Colonic mucosa (tissue), 4 donors: ENCODE results near the gene C8B. TPM values are rescaled to one million over a fixed set of nuclear protein-coding genes. Genes with fewer than 3 reads are reported as not detected.

Source experiments
- DNase-seq: peaks from one replicate; pipeline ENCODE4 v3.0.0-alpha.2; 2020
- H3K27ac ChIP-seq: fragments of 200-600 bp; one replicate; pipeline ENCODE4 v1.8.0; 2021
- H3K27me3 ChIP-seq: fragments of 200-600 bp; one replicate; pipeline ENCODE4 v1.8.0; 2021
- H3K36me3 ChIP-seq: fragments of 200-600 bp; one replicate; pipeline ENCODE4 v1.8.0; 2021
- H3K4me1 ChIP-seq: fragments of 200-600 bp; one replicate; pipeline ENCODE4 v1.8.0; 2021; ENCODE audit warnings: mild to moderate bottlenecking
- H3K4me3 ChIP-seq: fragments of 200-600 bp; one replicate; pipeline ENCODE4 v1.8.0; 2021
- H3K9ac ChIP-seq, 2 donors: one replicate each; pipeline ENCODE4 v1.7.0; 2013; ENCODE audit warnings: control low read depth in 2 of 2, low read depth in 2 of 2, low read length in 2 of 2
- H3K9me3 ChIP-seq: fragments of 200-600 bp; one replicate; pipeline ENCODE4 v1.8.0; 2021
- CTCF ChIP-seq: fragments of 200-600 bp; IDR thresholded peaks from one replicate; pipeline ENCODE4 v1.8.0; 2022; ENCODE audit warnings: antibody characterized with exemption, mild to moderate bottlenecking
- intact Hi-C: fragments of 100-400 bp; cut with DNase I; formaldehyde crosslinking; loops from one replicate; pipeline ENCODE4 v1.14.1; 2022
- total RNA-seq, 2 donors: library from RNA; stranded (reverse); fragmentation: NEBNext Ultra II Directional in 1 of 2; extraction: Animal tissue kit (Norgen Biotek cat#: 25700) in 1 of 2; gene quantifications; one replicate each; pipeline ENCODE4 v1.2.1, GENCODE V29; 2021
- donor health status: healthy.
- donor health status: DM: no; HTN: no; CAD: no.
- donor health status: DM: no; HTN: no; CAD: no.

C8B gene
- total RNA-seq, 2 donors from 2014 or later: not detected

GRCh38 chr1:56972976-56973375 lies 7.2 kb upstream of the C8B start:
- H3K27me3 ChIP-seq: no peaks in the 10 kb centered on the region
- H3K9ac ChIP-seq: no peak overlapping the region
- no peaks in the 10 kb centered on the region for H3K4me1 ChIP-seq
- no peaks in the 10 kb centered on the region for H3K9me3 ChIP-seq
- no peak for TF ChIP-seq CTCF
- DNase-seq: no peak
- no peaks in the 10 kb centered on the region for H3K36me3 ChIP-seq
- H3K4me3 ChIP-seq: no peak overlapping the region
- no peak overlapping the region for H3K27ac ChIP-seq
- intact Hi-C loops: no loop called here

DNA sequence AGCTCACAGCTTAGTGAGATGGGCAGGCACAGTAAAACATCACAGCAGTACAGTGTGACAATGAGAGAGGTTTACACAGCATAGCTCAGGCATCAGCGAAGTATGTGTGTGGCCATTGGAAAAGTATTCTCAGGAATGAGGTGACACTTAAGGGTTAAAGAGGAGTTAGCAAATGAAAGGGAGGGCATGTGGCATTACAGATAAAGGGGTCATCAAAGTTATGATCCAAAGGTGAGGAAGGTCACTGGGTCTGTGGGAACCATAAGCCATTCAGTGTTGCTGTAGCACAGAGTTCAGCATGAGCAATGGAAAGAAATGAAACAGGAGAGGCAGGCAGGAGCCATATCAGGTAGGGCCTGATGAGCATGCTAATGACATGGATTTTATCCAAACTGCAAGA lies 4.5 kb upstream of the C8B start:
- no peaks in the 10 kb centered on the region for H3K4me1 ChIP-seq

GRCh38 chr1:56968878-56969495 lies 3.2 kb upstream of the C8B start:
- Histone ChIP-seq H3K9ac (no peak overlapping the region), H3K4me1 (no peaks in the 10 kb centered on the region), H3K36me3 (no peaks in the 10 kb centered on the region), H3K27ac (no peak overlapping the region), H3K9me3 (no peaks in the 10 kb centered on the region), H3K27me3 (no peaks in the 10 kb centered on the region), H3K4me3 (no peak overlapping the region)
- intact Hi-C loops: no loop called here
- DNase-seq: no peak
- no peak for TF ChIP-seq CTCF

More for the DNA sequence above, 4.5 kb upstream of the C8B start:
- TF ChIP-seq CTCF: no peak
- intact Hi-C loops: no loop called here
- H3K27me3 ChIP-seq: no peaks in the 10 kb centered on the region
- H3K4me3 ChIP-seq: no peak overlapping the region
- no peak overlapping the region for H3K27ac ChIP-seq
- H3K9me3 ChIP-seq: no peaks in the 10 kb centered on the region
- no peak for DNase-seq
- no peaks in the 10 kb centered on the region for H3K36me3 ChIP-seq
- no peak overlapping the region for H3K9ac ChIP-seq

DNA sequence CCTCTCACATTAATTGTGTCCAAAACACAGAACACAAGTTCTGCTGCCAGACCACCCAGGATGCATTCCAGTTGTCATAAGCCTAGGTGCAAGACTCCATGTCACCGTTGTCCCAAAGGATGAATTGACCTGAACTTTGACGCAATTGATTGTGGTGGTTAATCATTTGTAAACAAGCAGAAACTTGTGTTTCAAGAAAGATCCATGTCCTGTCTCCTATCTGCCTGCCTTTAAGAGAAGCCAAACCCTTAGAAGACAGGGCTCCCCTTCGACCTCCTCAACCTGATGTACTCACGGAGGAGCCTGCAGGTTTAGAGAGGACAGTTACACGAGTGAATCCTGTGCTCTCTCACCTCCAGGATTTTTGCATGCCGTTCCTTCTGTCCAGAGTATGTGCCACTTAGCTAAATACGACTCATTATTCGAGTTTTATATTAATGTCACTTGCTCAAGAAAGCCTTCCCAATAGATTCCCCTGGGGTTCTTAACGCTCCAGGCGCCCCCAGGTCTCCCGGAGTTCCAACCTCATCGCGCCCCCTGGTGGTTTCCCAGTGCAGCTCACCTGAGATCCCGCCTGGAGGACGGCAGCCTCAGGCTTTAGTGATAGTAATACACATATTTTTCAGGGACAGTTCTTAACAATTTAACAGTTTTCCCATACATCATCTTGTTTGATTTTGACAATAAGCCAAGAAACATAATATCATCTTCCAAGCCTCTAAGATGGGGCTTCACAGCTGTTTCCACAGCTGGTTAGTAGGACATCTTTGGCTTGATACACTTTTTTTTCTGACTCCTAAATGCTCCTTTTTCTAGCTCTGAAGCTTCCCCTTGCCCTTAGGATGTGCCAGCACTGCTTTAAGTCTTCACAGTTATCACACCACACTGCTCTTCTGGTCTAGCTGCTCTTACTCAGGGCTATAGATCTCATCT lies 2.4 kb upstream of the C8B start:
- intact Hi-C loops: no loop called here
- Histone ChIP-seq H3K27ac (no peak overlapping the region), H3K9me3 (no peaks in the 10 kb centered on the region), H3K36me3 (no peaks in the 10 kb centered on the region), H3K4me1 (no peaks in the 10 kb centered on the region), H3K9ac (no peak overlapping the region), H3K27me3 (no peaks in the 10 kb centered on the region), H3K4me3 (no peak overlapping the region)
- peak; percentile 24 for DNase-seq
- no peak for TF ChIP-seq CTCF

- no peak for DNase-seq
- Histone ChIP-seq H3K27ac (no peak overlapping the region), H3K36me3 (no peaks in the 10 kb centered on the region), H3K4me3 (no peak overlapping the region), H3K4me1 (no peaks in the 10 kb centered on the region), H3K27me3 (no peaks in the 10 kb centered on the region), H3K9ac (no peak overlapping the region), H3K9me3 (no peaks in the 10 kb centered on the region)
- intact Hi-C loops: no loop called here
- no peak for TF ChIP-seq CTCF
Measured at GRCh38 chr1:56967355-56967754, 1.5 kb upstream of the C8B start.
